Activated T-cell treated with anti-CD3 and anti-CD28 coated beads for 4 hours (primary cell): ENCODE measurements around the gene CDK14.

ENCODE experiments used
- DNase-seq: peaks from one replicate; pipeline ENCODE4 v3.0.0-alpha.2; 2020

CDK14 gene

DNA sequence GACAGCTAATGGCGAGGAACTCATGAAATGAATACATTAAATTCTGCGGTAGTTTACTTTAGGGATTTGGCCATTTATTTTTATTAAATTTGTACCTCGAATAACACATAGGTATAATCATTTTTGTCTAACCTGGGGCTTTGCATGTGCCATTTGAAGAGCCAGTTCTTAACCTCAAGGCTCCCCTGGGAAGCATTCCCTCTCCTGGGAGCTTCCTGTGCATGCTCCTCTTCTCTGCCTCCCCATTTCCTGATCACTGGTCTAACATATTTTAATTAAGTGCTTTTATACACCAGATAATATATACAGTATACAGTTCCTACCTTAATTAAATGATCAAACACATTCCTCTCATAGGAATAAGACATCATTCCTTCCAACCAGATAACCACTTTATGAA is 484.2 kb downstream of the CDK14 start:
- DNase-seq, result no peak

DNA sequence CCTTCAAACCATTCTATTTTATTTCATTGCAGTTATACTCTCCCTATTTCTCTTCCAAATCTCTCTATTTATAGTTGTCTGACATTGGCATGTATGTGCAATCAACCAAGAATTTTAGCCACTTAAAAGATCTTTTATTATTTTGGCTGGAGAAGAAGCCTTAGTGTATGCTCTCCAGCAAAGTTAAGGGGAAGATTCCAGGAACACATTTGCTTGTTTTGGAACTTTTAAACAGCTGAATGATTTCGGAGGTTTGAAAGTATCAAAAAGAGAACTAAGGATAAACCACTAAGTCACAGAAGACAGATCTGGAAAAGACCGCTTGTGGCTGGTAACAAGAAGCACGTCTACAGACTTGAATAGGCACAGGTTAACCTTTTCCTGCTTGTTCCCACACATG is 485.9 kb downstream of the CDK14 start:
- DNase-seq, result no peak

- no peak for DNase-seq
These were observed 486.9 kb downstream of the CDK14 start for GRCh38 chr7:91082852-91083495.

DNA sequence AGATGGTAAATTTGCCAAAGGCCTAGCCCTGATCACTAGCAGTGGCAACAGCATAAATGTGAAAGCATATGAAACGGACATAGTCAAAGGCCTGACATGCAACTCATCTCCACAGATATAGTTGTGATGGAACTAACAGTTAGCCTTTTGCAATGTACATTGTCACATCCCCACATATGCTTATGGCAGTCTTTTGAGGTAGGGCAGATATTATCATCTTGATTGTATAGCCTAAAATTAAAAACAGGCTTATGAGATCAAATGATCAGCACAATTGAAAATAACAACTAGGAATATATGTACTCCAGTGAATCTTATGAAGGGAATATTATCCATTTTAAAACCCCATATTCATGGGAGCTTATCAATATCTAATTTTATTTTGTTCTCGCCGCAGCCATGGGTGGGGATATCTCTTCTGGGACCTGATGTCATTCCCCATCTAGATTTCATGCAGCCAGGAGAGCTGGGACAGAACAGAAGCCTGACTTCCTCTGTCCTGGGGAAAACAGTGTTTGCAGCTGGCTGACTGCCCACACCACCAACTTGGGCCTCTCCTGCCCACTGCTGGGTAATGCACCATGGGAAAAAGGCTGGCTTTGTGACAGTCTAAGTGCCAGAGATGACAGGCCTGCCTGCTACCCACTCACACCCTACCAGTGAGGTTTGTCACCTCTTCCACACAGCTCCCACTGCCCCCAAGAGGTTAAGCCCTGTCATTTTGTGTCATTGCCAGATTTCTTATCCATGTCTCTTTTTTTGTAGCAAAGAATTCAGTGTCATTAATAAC is 487.9 kb downstream of the CDK14 start:
- DNase-seq, result no peak

DNA sequence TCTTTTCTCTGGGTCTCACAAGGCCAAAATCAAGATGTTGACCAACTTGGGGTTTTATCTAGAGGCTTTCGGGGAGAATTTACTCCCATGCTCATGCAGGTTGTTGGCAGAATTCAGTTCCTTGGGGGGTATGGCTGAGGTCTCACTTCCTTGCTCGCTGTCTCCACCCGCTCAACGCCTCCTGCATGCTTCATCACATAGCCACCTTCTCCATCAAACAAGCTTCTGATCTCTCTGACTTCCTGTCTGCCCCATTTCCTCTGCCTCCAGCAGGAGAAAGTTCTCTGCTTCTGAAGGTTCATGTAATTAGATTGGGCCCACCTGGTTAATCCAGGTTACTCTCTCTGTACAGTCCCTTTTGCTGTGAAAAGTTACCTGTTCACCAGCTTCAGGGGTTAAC is 489.1 kb downstream of the CDK14 start:
- DNase-seq, result no peak

DNA sequence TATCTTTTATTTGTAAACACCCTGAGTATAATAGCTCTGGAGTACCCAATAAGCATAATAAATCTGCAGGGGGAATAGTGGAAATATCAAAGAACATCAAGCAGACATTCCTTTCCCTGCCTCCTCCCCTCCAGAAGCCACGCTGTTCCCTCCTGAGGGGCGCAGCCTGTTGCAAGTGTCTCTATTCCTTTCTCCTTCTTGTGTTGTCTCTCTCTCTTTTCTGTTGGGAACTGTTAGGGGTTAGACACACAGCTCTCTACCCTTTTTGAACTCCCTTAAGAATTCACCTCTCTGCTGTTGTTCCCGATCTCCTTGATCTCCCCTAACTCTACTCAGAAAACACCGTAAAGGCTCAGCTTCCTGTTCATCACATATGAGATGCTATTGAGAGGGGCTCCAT is 490.1 kb downstream of the CDK14 start:
- no peak for DNase-seq

GRCh38 chr7:91088156-91088555 is 492.0 kb downstream of the CDK14 start:
- DNase-seq, result no peak

DNA sequence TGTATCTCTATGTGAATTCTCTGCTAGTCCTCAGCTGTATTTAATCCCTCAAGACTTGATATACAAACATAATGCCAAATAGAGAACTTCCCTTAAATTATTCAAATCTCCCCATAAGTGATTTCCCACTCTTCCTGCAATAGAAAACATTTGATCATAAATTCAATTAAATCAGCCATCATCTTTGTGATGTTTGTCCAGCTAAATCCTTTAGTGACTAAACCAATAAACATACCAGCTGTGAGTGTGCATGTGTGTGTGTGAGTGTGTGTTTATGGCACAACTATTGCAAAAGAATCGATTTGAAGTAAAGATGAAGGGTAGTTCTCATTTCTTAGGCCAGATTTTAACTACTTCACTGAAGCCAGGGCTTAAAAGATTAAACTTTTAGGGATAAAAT is 492.6 kb downstream of the CDK14 start:
- DNase-seq, result no peak

GRCh38 chr7:91089382-91089963 is 493.4 kb downstream of the CDK14 start:
- DNase-seq, result no peak

GRCh38 chr7:91090684-91091083 is 494.6 kb downstream of the CDK14 start:
- no peak for DNase-seq

DNA sequence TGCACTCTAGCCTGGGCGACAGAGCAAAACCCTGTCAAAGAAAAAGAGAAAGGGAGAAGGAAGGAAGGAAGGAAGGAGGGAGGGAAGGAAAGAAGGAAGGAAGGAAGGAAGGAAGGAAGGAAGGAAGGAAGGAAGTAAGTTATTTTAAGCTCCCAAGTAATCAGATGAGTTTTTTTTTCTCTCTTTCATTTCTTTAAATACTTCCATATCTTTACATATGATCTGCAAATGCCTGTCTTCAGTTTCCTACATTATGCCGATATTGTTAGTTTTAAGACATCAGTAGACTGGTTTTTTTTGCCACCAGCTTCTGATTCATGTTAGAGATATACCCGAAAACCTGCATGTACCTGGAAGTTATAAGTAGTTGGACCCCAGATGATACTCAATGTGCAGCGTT is 495.5 kb downstream of the CDK14 start:
- no peak for DNase-seq

DNA sequence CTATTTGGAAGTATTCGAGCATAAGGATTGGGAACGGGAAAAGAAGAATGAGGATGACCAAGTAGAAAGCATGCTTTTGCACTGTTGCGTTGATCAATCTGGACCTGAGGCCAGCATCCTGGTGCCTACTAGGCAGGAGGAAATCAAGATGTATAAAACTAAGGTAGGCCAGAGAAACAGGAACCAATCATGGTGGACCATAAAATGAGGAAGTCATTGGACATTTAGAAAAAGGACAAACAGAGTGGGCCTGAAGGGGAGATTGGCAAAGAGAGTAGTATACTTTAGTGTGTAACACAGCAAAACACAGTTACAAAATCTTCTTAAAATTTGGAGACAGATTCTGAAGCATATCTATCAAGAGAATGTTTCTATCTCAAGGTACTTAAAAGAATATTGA is 497.1 kb downstream of the CDK14 start:
- no peak for DNase-seq

DNA sequence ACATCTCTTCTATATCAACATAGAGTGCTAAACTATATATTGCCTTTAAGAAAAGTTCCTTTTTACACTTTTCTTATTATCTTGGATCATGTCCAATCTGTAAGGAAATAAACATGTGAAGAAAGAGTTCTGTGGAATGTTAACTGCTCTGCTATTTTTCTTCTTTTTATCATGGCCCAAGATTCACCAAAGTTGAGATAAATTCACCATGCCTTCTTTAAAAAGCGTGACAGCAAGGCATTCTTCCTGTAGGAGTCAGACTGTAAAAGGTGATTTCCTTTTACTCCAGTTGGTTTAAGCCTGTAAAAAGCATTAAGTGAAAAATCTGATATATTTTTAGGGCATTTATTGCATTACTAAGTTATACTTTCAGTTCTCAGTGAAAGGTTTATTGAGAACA is 502.4 kb downstream of the CDK14 start:
- no peak for DNase-seq

DNA sequence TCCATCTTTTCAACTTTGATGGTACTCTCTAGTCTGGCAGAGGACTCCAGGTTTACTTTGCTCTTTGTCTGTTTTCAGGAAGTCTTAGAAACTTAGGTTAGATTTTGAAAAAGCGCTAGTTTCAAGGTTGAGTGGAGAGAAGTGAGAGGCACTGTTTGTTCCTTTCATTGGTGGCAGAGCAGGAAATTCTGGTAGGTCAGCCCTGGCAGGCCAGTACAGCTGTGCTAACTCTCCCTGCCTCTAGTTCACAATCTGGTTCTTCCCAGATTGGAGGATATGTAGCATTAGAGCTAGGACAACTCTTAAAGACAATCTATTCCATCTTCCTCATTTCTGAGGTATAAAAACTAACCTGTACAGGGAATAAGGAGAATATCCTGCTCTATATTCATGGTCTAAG is 507.2 kb downstream of the CDK14 start:
- no peak for DNase-seq

GRCh38 chr7:91107460-91107859 is 511.3 kb downstream of the CDK14 start:
- DNase-seq, result no peak

DNA sequence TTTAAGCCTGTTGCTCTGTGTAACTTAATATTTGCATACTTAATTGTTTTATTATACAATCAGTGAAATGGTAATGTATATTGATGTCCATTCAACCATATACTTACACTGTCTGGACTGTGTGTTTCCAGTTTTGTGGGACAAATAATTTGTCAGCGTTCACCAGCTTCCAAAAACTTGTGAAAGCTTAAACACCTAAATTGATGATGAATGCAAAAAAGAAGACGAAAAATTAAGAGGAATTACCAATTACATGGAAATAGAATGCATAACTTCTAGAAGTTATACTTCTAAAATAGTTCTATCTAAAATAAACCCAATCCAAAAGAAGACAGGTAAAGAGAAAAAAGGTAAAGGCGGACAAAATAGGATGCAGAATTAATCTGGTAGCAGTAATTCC is 513.1 kb downstream of the CDK14 start:
- no peak for DNase-seq

- DNase-seq, result no peak
These were observed 516.8 kb downstream of the CDK14 start for GRCh38 chr7:91112902-91113341.

- DNase-seq, result no peak
These were observed 518.1 kb downstream of the CDK14 start for GRCh38 chr7:91114232-91114631.

- DNase-seq, result no peak
These were observed 530.6 kb downstream of the CDK14 start for GRCh38 chr7:91126762-91127161.

- no peak for DNase-seq
These were observed 531.2 kb downstream of the CDK14 start for GRCh38 chr7:91127325-91127724.

DNA sequence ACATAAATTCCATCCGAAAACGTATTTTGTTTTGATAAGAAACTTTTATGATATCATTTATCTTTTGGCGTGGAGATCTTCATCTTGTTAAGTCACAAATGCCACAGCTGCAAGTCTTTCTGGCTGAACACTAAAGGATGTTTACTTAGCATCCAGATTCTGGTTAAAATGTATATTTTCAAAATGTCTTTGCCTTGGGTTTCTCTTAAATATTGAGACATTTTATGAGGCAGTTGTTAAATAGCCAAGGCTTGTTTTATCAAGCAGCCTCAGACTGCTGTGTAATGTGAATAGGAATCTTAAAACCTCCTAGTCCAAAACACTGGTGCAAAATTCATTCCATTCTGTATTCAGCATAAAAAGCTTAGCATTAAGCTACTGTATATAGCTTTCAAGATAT is 531.8 kb downstream of the CDK14 start:
- DNase-seq, result no peak

- no peak for DNase-seq
These were observed 532.7 kb downstream of the CDK14 start for GRCh38 chr7:91128683-91129348.

- no peak for DNase-seq
These were observed 539.2 kb downstream of the CDK14 start for GRCh38 chr7:91135300-91135699.
